RWPE1 (cell line): Measurements from ENCODE around the gene PRORP.

Experiments used
- CTCF ChIA-PET: fragments of 350-600 bp; sonication (Branson Sonifier 250); formaldehyde crosslinking; extraction: SDS; loops from one replicate; lab custom pipeline; 2021; lab: Yijun Ruan, JAX
- POLR2A ChIA-PET: fragments of 400-600 bp; formaldehyde crosslinking; extraction: SDS; loops from one replicate; lab custom pipeline; 2020; ENCODE audit warnings: antibody characterized with exemption; ENCODE audit not compliant: low non-redundant PET; lab: Yijun Ruan, JAX
- DNase-seq: peaks from one replicate; pipeline ENCODE4 v3.0.0; 2012; ENCODE audit warnings: low spot score
- H3K27ac ChIP-seq: fragments of 450-650 bp; 2 replicates; pipeline ENCODE4 v1.5.1; 2017
- TF ChIP-seq, protein P1 (sequence below): fragments of 450-650 bp; conservative IDR thresholded peaks from 2 replicates; pipeline ENCODE4 v1.5.1; 2017; ENCODE audit warnings: low read depth, mild to moderate bottlenecking

Gene PRORP

DNA sequence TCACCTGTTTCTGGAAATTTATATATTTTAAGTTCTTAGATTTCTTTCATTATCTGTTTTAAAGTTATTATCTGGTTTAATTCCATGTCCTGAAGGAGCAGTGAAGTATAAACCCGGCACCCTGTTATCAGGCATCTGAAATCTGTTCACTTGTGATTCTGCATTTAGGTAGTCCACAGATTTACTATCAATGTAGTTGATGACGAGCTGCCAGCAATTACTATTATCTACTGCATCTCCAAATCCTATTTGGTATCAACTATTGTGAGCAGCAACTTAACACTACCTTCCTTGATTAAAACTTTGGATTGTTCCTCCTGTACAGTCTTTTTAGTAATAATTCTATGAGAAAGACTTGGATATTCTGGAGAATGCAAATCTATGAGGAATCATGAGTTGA, 36.1 kb downstream of the PRORP start:
- POLR2A ChIA-PET = no interaction called here
- CTCF ChIA-PET = interaction anchor here (0.6 to 1.0 kb wide), 2 partner anchors 18 to 142 kb away, joined by 3 to 4 read pairs; no protein-coding TSS in a partner anchor
- no peak overlapping the region for H3K27ac ChIP-seq
- TF ChIP-seq, protein P1, sequence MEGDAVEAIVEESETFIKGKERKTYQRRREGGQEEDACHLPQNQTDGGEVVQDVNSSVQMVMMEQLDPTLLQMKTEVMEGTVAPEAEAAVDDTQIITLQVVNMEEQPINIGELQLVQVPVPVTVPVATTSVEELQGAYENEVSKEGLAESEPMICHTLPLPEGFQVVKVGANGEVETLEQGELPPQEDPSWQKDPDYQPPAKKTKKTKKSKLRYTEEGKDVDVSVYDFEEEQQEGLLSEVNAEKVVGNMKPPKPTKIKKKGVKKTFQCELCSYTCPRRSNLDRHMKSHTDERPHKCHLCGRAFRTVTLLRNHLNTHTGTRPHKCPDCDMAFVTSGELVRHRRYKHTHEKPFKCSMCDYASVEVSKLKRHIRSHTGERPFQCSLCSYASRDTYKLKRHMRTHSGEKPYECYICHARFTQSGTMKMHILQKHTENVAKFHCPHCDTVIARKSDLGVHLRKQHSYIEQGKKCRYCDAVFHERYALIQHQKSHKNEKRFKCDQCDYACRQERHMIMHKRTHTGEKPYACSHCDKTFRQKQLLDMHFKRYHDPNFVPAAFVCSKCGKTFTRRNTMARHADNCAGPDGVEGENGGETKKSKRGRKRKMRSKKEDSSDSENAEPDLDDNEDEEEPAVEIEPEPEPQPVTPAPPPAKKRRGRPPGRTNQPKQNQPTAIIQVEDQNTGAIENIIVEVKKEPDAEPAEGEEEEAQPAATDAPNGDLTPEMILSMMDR = no peak
- no peak for DNase-seq

DNA sequence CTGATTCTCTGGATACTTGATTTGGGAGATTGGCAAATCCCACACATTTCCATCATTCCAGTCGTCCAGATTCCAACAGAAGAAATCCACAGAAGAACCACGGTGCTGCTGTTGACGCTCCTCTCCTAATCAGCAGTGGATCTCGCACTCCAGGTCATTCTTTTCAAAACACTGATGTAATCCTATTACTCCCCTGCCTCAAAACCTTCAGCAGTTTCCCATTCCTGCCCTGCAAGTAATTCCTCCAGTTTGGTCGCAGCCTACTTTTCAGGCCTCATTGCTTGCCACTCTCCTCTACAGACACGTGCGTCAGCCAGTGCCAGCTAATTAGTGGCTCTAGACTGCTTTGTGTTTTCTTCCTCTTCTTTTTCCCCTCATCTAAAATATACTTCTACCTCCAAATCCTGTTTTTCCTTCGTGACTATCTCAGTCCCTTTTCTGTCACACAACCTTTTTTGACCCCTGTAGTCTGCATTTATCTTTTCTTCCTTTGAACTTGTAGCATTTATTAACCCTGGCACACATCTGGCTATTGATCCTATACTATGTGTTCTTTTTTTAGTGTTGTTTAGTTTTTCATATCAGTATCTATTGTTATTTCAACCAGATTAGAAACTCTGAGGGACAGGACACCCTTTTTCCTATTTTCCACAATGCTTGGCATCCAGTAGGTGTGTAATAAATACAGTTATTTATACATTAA, 36.8 kb downstream of the PRORP start:
- H3K27ac ChIP-seq = no peak overlapping the region
- no peak for DNase-seq
- POLR2A ChIA-PET = no interaction called here
- TF ChIP-seq, protein P1 = no peak
- CTCF ChIA-PET = interaction anchor here (0.6 to 1.0 kb wide), 2 partner anchors 18 to 142 kb away, joined by 3 to 4 read pairs; no protein-coding TSS in a partner anchor

DNA sequence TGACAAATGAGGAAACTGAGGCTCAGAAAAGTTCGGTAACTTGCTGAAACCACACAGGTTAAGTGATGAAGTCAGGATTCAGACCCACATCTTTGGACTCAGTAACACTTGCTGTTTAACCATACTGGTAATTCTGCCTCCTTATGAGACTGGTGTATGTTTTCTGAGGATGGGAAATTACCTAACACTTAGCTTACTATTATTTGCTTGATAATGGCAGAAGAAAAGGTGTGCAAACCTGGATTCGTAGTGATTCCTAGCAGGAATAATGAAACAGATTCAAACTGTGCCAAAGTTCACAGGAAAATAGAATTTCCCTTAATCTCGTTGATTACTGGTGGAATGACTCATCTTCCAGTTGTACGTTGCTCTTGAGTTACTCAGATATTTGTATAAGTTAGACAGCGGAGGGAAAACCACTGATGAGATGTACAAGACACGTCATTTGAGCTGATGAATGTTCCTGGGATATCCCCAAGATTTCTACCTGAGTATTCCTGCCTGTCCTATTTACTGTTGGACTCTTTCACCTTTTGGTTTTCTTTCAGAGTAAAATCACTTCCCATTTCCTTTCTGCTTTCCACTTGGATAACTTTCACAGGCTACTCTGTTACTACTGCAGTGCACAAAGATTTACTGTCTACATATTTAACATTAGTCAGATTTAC, 37.5 kb downstream of the PRORP start:
- no peak overlapping the region for H3K27ac ChIP-seq
- CTCF ChIA-PET = interaction anchor here (1.0 kb wide), 1 partner anchor 18 kb away, joined by 5 read pairs; no protein-coding TSS in a partner anchor
- peak; percentile 93 for DNase-seq
- POLR2A ChIA-PET = no interaction called here
- TF ChIP-seq, protein P1 = no peak

DNA sequence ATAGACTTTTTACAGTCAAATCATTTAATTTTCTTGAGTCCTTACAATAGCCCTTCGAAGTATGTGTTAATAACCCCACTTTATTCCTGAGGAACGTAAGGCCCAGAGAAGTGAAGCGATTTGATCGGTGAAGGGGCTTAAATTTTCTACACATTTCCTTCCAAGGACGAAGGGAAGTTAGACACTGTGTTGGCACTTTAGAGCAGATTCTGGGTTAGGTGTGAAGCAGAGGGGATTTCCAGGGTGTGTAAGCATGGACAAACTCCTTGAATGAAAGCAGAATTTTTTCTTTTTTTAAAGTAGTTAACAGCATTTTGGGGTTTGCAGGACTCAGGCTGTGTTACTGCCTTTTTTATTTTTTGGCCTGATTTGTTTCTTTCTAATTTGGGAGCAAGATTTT, 38.9 kb downstream of the PRORP start:
- CTCF ChIA-PET = no interaction called here

DNA sequence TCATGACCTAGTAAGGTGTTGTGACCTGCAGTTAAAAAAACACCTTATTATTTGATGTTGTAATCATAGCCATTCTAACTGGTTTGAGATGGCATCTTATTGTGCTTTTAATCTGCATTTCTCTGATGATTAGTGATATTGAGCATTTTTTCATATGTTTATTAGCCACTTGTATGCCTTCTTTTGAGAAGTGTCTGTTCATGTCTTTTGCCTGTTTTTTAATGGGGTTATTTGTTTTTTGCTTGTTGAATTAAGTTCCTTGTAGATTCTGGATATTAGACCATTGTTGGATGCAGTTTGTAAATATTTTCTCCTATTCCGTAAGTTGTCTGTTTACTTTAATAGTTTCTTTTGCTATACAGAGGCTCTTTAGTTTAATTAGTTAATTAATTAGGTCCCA, 41.0 kb downstream of the PRORP start:
- no peak overlapping the region for H3K27ac ChIP-seq
- ChIA-PET CTCF (interaction anchor here (0.8 kb wide), 1 partner anchor 206 kb away, joined by 4 read pairs; no protein-coding TSS in a partner anchor), POLR2A (no interaction called here)
- DNase-seq = no peak
- TF ChIP-seq, protein P1 = no peak

More for the DNA sequence above, 38.9 kb downstream of the PRORP start:
- TF ChIP-seq, protein P1 = no peak
- no peak overlapping the region for H3K27ac ChIP-seq
- no peak for DNase-seq
- POLR2A ChIA-PET = no interaction called here

DNA sequence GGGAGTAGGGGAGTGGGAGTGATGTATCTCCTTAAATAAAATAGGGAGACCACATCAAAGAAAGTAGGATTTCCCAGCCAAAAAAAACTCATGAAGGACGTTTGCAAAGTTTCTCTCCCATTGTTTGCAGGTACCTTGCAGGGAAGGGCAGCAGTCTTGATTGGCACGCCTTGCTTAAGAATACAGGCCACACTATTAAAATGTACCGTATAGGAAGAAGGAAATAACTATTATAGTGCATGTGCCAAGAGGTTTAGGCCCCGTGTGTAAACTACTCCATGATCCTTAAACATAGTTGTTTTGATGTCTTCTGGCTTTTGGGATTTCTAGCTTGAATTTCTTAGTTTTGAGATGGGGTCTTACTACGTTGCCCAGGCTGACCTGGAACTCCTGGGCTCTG, 42.5 kb downstream of the PRORP start:
- no peak overlapping the region for H3K27ac ChIP-seq
- ChIA-PET CTCF (no interaction called here), POLR2A (no interaction called here)
- TF ChIP-seq, protein P1 = no peak
- DNase-seq = no peak
